Stimulated activated CD4-positive, alpha-beta T cell treated with anti-CD3 and anti-CD28 coated beads, Interleukin-12 subunit alpha, Interleukin-12 subunit beta, amount 100 ng/mL, for 48 hours (primary cell): ENCODE measurements around the gene PLSCR1.

Experiments
- DNase-seq, 3 donors: peaks; one replicate each; pipeline ENCODE4 v3.0.0-alpha.2; 2020; ENCODE audit warnings: low read depth in 2 of 3, low spot score in 1 of 3

PLSCR1 gene

GRCh38 chr3:146544002-146544928, at the start of gene PLSCR1:
Gene PLSCR1, minus strand, starts transcription at chr3:146544607. Its CDS starts 8,055 bp downstream, at chr3:146536552.
- DNase-seq = peak; percentile 53 to 80 (median 77)

GRCh38 chr3:146593776-146594175, 49.4 kb upstream of the PLSCR1 start:
- DNase-seq = no peak

GRCh38 chr3:146590521-146590920, 46.1 kb upstream of the PLSCR1 start:
- DNase-seq = no peak

- DNase-seq = no peak
These were observed 45.6 kb upstream of the PLSCR1 start for GRCh38 chr3:146589899-146590508.

- no peak for DNase-seq
These were observed 40.7 kb upstream of the PLSCR1 start for GRCh38 chr3:146585156-146585555.

GRCh38 chr3:146581951-146582467, 37.6 kb upstream of the PLSCR1 start:
- no peak for DNase-seq

- no peak for DNase-seq
These were observed 36.7 kb upstream of the PLSCR1 start for GRCh38 chr3:146581080-146581601.

- no peak for DNase-seq
These were observed 33.3 kb upstream of the PLSCR1 start for GRCh38 chr3:146577662-146578061.

GRCh38 chr3:146575636-146576035, 31.2 kb upstream of the PLSCR1 start:
- DNase-seq = no peak

GRCh38 chr3:146574173-146574572, 29.8 kb upstream of the PLSCR1 start:
- DNase-seq = no peak

- DNase-seq = no peak
These were observed 24.9 kb upstream of the PLSCR1 start for GRCh38 chr3:146569314-146569713.

- DNase-seq = no peak
These were observed 21.7 kb upstream of the PLSCR1 start for GRCh38 chr3:146566138-146566537.

GRCh38 chr3:146561879-146562278, 17.5 kb upstream of the PLSCR1 start:
- no peak for DNase-seq

GRCh38 chr3:146561463-146561862, 17.1 kb upstream of the PLSCR1 start:
- no peak for DNase-seq

GRCh38 chr3:146560678-146561077, 16.3 kb upstream of the PLSCR1 start:
- no peak for DNase-seq

GRCh38 chr3:146559388-146559787, 15.0 kb upstream of the PLSCR1 start:
- DNase-seq = no peak

GRCh38 chr3:146558781-146559180, 14.4 kb upstream of the PLSCR1 start:
- no peak for DNase-seq

- no peak for DNase-seq
These were observed 13.3 kb upstream of the PLSCR1 start for GRCh38 chr3:146557745-146558144.

- DNase-seq = no peak
These were observed 10.9 kb upstream of the PLSCR1 start for GRCh38 chr3:146555311-146555710.

- no peak for DNase-seq
These were observed 9.8 kb upstream of the PLSCR1 start for GRCh38 chr3:146554151-146554760.

GRCh38 chr3:146550743-146551510, 6.5 kb upstream of the PLSCR1 start:
- peak in 1 of 3 donors; percentile 14 for DNase-seq
